Activated CD8-positive, alpha-beta memory T cell treated with anti-CD3 and anti-CD28 coated beads, Interleukin-2, amount 50 U/mL, for 1 hour (primary cell): ENCODE data around the gene LGALS7B.
"Not testable (repeated sequence)": the region's sequence is repeated elsewhere in the genome, so short reads cannot be mapped to it uniquely, and the experiment has no call there.

Source experiments
- DNase-seq: peaks from one replicate; pipeline ENCODE4 v3.0.0-alpha.2; 2020; ENCODE audit errors: extremely low read depth

The LGALS7B gene

DNA sequence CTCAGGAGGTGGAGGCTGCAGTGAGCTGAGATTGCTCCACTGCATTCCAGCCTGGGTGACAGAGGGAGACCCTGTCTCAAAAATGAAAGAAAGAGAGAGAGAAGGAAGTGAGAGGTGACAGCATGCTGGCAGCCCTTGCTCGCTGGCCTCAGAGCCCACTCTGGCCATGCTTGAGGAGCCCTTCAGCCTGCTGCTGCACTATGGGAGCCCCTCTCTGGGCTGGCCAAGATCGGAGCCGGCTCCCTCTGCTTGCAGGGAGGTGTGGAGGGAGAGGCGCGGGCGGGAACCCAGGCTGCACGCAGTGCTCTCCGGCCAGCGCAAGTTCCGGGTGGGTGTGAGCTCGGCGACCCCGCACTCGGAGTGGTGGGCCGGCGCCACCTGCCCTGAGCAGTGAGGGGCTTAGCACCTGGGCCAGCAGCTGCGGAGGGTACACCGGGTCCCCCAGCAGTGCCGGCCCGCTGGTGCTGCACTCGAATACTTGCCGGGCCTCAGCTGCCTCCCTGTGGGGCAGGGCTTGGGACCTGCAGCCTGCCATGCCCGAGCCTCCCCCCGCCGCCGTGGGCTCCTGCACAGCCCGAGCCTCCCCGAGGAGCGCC lies 32.3 kb downstream of the LGALS7B start:
- DNase-seq, result not testable (repeated sequence)

GRCh38 chr19:38825936-38826335 lies 36.9 kb downstream of the LGALS7B start:
- not testable (repeated sequence) for DNase-seq

DNA sequence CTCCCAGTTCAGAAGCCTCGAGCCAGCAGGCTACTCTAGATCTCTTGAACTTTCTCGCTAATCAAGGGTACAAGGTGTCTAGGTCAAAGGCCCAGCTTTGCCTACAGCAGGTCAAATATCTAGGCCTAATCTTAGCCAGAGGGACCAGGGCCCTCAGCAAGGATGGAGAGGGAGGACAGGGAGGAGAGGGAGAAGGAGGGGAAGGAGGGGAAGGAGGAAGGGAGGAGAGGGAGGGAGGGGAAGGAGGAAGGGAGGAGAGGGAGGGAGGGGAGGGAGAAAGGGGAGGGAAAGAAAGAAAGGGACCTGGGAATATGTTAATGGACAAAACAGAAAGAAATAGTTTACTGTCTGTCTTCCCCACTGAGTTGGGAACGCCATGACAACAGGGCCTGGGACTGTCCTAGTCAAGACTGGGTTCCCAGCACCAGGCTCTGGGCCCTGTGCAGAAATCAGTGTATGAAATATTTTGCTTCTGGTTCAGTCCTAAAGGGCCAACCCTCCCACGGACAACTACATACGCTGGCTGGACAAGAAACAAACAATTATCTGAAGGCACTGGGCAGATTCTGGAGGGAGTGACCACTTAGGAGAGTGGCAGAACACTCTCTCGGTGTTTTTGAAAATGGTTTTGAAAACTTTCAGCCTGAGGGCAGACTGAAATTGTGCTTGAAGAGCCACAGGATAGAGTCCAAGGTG lies 38.0 kb downstream of the LGALS7B start:
- no peak for DNase-seq

DNA sequence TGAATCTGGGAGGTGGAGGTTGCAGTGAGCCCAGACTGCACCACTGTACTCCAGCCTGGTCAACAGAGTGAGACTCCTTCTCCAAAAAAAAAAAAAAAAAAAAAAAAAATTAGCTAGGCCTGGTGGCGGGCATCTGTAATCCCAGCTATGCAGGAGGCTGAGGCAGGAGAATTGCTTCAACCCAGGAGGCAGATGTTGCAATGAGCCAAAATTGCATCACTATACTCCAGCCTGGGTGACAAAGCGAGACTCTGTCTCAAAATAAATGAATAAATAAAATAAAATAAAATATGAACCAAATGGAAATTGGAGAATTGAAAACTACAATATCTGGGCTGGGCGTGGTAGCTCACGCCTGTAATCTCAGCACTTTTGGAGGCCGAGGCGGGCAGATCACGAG lies 40.2 kb downstream of the LGALS7B start:
- not testable (repeated sequence) for DNase-seq

- no peak for DNase-seq
Measured at GRCh38 chr19:38830039-38830733, 41.2 kb downstream of the LGALS7B start.

GRCh38 chr19:38831142-38831605 lies 42.2 kb downstream of the LGALS7B start:
- DNase-seq, result no peak

DNA sequence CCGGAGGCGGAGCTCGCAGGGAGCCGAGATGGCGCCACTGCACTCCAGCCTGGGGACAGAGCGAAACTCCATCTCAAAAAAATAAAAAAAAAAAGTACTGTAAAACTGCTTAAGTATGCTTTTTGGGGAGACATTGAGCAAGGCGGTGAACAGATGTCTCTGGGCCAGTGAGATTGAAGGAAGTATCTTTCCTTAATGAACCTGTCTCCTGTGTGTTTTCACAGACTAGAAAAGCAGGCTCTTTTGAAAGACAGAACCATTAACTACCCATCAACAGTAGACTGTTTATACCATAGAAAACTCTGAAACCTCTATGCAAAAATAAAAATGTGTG lies 44.1 kb downstream of the LGALS7B start:
- no peak for DNase-seq

GRCh38 chr19:38834104-38834490 lies 45.1 kb downstream of the LGALS7B start:
- DNase-seq, result no peak

GRCh38 chr19:38834590-38834989 lies 45.6 kb downstream of the LGALS7B start:
- DNase-seq, result no peak

GRCh38 chr19:38836159-38836982 lies 47.4 kb downstream of the LGALS7B start:
- DNase-seq, result no peak

GRCh38 chr19:38836983-38837626 lies 48.1 kb downstream of the LGALS7B start:
- DNase-seq, result no peak

- no peak for DNase-seq
Measured at GRCh38 chr19:38837656-38838121, 48.7 kb downstream of the LGALS7B start.

- no peak for DNase-seq
Measured at GRCh38 chr19:38838208-38838985, 49.4 kb downstream of the LGALS7B start.

- no peak for DNase-seq
Measured at GRCh38 chr19:38838986-38839761, 50.2 kb downstream of the LGALS7B start.

GRCh38 chr19:38839816-38840582 lies 51.0 kb downstream of the LGALS7B start:
- no peak for DNase-seq

- no peak for DNase-seq
Measured at GRCh38 chr19:38840583-38840968, 51.6 kb downstream of the LGALS7B start.
